ELR (cell line): ENCODE results near the gene CHN1.

Source experiments
- DNase-seq: peaks from one replicate; pipeline ENCODE4 v3.0.0-alpha.2; 2015; ENCODE audit warnings: low read depth

The CHN1 gene, protein sequence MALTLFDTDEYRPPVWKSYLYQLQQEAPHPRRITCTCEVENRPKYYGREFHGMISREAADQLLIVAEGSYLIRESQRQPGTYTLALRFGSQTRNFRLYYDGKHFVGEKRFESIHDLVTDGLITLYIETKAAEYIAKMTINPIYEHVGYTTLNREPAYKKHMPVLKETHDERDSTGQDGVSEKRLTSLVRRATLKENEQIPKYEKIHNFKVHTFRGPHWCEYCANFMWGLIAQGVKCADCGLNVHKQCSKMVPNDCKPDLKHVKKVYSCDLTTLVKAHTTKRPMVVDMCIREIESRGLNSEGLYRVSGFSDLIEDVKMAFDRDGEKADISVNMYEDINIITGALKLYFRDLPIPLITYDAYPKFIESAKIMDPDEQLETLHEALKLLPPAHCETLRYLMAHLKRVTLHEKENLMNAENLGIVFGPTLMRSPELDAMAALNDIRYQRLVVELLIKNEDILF

DNA sequence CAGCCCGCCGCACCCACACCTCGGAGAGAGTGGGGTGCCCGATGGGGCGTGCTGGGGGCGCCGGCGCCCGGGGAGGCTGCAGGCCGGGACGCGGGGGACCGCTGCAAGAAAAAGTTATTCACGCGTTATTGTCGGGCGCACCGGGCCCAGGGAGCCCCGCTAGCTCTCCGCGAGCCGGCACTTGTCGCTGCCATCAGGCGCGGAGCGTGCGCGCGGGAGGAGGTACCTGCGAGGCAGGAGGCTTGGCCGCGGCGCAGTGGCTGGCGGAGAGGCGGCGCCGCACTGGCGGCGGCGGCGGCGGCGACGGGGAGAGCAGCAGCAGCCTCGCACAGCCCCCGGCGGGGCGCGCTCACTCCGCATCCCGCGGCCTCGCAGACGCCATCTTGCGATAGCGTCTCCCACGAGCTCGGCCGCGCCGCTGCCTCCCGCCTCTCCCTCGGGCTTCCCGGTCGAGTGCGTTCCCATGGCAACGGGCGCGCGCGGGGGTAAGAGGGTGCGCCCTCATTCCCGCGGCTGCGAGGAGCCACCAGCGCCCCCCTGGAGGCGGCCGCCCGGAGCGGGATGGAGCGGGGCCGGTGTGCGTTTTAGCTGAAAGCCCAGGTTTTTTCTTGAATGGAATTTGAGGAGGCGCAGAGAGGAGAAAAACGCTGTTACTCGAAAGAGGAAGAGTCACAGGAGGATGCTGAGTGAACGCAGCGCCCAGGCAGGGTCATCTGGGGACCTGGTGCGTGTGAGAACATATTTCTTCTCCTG, at the start of gene CHN1:
Gene CHN1 (minus strand): TSS at position 402 of the 753 bp plus-strand sequence. CDS start 469 bp downstream, outside the sequence.
- peak; percentile 88 for DNase-seq

DNA sequence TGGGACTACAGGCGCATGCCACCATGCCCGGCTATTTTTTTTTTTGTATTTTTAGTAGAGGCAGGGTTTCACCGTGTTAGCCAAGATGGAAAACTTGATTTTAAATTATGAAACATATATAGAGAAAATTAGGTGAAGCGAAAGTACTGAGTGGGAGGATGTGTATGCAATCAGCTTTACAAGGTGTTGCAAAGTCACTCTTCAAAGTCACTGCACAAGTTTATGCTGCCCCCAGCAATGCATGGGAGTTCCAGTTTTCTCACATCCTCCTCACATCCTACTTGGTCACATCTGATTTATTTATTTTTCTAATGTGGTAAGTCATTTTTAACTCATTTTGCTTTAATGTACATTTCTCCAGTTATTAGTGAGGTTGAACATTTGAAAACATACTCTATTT, 49.2 kb upstream of the CHN1 start:
- no peak for DNase-seq

DNA sequence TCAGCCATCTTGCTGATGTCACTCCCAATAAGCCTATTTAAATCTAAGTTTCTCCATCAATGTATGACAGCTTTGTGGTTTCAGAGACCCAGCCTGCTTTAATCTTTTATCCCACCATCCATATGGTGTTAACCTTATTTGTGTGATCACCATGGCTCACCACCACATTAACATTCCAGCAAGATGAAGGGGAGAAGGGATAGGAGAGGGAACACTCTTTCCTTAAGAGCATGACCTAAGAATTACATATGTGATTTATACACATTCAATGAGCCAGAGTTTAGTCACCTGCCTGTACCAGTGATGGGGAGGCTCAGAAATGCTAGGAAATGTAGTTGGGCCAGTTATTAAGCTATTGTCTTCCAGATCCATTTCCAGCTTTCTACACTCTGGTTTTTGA, 44.5 kb upstream of the CHN1 start:
- peak; percentile 75 for DNase-seq

DNA sequence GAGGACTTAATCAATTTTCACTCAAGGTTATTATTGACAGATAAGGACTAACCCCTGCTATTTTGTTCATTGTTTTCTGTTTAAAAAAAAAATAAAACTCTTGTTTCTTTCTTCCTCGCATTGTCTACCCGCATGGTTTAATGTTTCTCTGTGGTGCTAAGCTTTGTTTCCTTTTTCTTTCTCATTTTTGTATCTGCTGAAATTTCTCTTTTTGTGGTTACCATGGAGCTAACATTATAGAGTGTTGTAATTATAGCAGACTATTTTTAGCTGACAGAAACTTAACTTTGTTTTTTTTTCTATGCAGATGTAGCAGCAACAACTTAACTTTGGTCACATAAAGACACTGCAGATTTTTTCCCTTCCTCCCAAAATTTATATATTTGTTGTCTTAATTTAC, 43.1 kb upstream of the CHN1 start:
- no peak for DNase-seq

DNA sequence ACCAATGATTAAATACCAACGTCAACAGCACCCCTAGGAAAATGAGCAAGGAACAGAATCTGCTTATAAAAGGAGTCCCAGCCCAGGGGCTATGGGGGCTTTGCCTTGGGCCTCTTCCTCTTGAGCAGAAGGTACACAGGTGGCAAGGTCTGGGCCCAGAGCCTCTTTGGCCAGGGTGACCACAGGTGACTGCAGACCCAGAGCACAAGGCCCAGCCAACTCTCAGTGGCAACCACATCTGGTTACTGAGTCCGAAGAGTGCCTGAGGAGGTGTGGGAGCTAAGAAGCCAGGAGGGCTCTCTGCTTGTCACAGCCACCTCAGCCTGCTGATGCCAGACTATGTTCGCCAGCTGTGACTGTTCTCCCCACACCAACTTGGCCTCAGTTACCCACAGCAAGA, 34.3 kb upstream of the CHN1 start:
- DNase-seq: no peak

DNA sequence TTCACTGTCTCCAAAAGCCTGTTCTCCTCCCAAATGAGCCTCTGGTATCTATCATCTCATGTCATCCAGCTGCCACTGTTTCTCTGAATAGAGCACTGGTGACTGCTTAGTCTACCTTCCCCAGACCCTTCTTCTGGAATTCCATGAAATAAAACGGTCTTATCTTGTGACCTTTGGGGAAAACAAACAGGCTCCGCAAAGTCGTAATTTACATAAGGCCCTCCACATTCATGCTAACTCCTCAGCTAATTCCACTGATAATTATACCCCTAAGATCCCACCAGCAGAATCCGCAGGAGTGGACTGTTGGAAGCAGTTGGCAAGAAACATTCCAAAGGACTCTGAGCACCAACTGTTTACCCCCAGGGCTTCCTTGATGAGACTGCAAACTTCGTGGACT, 33.9 kb upstream of the CHN1 start:
- no peak for DNase-seq

DNA sequence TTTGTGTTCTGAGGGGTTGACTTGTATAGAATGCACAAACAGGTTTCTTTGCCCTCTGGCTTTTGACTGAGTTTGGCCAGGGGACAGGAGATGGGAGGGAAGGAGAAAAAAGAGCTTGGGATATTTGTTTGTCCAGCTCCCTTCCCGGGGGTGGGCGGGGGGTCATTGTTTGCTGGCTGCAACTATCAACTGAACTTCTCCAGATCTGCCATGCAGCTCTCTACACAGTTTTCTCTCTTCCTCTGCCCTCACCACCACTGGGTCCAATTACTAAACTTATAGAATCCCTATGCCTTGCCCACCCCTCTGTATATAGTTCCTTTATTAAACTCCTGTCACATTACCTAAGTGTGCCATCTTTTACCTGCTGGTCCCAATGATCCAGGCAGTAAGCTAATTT, 32.8 kb upstream of the CHN1 start:
- no peak for DNase-seq

DNA sequence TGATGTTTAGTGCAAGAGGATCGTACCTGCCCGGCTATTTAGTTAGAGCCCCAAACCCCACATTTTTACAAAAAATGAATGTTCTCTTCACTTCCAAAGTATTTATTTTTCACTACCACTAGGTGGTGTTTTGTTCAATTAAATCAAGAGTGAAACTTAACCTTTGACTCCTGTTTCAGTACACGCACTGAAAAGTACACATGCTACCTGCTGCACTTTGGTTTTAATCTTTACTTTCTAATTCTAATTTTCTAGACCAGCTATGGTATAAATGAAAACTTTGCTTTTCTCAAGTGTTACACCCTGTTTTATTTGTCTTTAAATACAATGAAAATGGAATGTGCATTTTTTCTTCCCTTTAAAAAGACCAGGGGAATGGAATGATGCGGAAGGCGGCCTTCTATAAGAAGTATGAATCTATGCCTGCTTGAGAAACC, 31.4 kb upstream of the CHN1 start:
- DNase-seq: peak; percentile 68

DNA sequence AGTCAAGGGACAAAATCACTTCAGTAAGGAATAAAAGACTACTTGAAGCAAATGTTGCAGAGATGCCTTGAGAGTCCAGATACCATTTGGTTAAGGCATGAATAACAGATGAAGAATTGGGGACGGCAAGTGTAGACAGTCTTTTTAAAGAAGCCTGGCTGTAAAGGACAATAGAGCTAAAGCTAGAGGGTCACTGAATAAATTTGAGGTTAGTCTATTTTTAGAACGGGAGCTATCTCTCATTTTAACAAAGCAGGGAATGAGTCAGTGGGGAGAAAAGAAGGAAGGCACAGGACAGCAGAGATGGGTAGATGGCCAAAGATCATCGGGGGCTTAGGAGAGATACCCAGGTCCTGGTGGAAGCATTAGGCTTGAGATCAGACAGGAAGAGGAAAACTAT, 30.6 kb upstream of the CHN1 start:
- no peak for DNase-seq

DNA sequence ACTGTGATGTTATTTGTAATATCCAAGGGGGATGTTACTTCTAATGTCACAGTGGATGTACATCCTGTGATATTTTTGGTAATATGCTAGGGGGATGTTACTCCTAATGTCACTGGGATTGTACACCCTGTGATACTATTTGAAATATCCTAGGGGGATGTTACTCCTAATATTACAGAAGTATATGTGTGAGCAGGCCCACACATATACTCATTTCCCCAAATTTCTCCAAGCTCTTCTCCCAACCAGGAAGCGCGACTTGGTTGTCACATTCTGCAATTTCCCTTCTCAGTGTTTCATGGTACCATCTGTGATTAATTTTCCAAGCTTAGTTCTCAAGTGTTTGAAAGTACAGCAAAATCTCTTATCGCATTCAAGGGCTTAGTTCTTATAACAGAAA, 29.5 kb upstream of the CHN1 start:
- no peak for DNase-seq

DNA sequence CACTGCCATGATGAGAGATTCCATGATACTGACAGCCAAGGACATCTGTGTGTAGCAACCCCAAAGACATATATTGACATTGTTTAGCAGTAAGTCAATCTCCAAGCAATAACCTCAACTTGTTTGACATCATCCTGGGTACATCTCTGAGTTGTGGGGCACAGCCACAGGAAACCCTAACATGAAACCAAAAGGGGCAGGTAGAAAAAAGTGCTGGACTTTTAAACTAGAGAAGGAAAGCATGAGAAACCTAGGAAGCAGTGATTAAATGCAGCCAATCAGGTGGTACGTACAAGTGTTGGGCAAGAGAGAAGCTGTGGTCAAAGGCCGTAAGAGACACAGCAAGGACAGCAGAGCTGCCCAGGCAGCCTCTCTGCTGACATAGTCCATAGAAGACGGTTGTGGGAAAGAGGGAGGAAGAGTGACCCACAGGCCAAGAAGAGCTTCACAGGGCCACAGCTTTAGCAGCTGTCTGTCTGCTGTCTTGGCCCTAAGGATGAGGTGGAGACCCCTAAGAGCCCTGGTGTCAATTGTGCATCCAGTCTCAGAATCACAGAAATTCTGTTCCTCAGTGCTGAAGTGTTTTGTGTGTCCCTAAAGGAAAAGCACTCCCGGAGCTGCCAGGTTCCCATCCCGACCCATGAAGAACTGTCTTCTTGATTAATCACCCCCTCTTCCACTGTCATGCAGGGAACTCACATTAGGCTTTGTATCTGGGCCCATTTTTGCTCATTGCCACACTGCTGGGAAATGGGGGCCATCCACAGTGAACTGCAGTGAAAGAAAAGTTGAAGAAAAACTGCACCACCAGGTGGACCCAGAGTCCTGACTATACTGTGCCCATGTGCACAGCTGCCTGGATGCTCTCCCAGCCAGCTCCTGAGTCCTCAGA, 25.4 kb upstream of the CHN1 start:
- peak; percentile 67 for DNase-seq

DNA sequence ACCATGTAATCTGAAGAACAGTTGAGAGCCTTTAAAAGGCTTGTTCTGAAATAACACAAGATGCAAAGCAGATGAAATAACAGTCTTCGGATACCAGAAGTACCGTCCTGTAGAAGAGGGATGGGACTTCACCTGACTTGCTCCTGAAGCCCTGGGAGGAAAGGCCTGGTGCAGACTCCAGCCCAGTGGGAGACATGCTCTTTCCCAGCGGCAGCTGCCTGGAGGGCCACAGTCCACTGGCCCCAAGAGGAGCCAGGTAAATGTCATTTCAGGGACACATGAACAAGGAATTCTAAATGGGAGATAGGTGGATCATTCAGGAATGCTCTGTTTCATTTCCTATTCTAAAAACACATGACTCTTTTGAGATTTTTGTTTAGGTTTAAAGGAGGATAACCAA, 22.6 kb upstream of the CHN1 start:
- DNase-seq: no peak

DNA sequence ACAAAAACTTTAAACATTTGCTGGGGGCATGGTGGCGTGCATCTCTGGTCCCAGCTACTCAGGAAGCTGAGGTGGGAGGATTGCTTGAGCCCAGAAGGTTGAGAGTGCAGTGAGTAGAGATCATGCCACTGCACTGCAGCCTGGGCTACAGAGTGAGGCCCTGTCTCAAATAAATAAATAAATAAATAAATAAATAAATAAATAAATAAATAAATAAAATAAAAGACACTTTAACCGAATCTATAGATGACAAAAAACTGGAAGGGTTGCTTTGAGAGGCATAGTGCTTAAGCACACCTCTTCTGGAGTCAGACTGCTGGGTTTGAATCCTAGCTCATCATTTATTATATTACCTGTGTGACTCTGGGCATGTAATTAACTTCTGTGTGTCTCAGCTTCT, 21.2 kb upstream of the CHN1 start:
- no peak for DNase-seq

DNA sequence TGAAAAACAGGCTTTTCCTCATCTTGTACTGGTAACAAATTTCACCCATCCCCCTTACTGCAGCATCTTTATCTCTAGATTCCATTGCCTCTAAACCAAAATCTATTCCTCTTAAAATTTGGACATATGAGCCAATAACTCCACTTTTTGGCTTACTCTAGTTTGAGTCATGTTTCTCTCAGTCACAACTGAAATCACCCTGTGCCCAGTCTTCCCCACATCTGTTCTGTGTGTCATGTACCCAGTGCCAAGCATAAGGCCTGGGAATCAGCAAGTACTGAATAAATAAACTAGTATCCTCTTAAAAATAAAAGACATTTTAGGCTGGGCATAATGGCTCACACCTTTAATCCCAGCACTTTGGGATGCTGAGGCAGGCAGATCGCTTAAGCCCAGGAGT, 20.8 kb upstream of the CHN1 start:
- no peak for DNase-seq

DNA sequence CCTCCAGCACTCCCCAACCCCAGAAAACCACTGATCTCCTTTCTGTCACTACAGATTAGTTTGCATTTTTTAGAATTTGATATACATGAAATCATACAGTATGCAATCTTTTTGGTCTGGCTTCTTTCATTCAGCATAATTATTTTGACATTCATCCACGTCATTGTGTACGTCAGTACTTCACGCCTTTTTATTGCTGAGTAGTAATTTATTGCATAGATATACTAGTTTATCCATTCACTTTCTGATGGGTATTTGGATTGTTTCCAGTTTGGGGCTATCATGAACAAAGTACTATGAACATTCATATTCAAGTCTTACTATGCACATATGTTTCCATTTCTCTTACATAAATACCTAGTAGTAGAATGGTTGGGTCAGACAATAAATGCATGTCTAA, 20.1 kb upstream of the CHN1 start:
- no peak for DNase-seq

DNA sequence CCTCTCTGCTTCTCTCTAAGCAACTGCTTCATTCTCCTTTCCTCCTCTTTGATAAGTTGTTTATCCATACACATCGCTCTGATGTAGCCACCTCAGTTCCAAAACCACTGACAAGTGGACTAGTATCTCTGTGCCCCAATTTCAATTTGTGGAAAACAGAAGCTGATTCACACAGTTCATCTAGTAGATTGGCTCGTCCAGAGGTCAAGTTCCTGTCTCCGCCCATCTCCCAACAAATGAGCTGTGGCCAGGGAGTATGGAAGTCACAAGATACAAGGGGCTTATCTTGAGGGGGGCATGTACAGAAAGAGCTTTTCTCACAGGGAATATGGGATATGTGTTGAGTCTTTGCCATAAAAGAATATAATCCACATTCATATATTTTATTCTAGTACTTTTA, 17.7 kb upstream of the CHN1 start:
- DNase-seq: no peak

DNA sequence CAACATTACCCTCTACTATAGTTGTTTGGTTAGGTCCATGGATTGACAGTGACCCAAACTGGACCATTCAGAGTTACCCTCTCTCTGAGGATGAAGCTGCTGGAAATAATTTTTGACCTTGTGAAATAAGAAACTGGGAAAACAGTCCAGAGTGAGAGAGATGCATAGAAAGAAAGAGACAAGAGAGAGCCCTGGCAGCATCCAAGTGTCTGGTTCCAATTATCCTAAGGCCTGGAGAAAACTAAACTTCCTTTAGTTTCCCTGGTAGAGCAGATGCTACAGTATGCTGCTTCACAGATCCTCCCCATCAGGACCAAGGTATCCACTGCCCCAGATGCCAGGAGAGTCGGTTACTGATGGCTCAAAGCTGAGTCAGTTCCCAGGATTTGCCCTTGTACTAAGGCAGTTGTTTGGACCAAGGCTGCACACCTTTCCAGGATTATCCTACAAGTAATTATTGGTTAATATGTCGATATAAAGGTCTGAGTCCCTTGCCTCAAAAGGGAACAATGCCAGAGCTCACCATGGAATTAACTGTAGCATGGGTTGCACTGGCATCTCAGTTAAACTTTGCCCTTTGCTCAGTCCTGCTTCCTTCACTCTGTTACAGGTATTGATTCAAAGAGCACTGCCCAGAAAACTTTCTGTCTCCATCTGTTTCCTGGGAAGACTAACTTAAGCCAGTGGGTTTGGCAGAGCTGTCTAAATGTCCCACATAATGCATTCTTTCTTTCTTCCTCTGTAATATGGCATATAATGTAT, 14.6 kb upstream of the CHN1 start:
- DNase-seq: no peak

DNA sequence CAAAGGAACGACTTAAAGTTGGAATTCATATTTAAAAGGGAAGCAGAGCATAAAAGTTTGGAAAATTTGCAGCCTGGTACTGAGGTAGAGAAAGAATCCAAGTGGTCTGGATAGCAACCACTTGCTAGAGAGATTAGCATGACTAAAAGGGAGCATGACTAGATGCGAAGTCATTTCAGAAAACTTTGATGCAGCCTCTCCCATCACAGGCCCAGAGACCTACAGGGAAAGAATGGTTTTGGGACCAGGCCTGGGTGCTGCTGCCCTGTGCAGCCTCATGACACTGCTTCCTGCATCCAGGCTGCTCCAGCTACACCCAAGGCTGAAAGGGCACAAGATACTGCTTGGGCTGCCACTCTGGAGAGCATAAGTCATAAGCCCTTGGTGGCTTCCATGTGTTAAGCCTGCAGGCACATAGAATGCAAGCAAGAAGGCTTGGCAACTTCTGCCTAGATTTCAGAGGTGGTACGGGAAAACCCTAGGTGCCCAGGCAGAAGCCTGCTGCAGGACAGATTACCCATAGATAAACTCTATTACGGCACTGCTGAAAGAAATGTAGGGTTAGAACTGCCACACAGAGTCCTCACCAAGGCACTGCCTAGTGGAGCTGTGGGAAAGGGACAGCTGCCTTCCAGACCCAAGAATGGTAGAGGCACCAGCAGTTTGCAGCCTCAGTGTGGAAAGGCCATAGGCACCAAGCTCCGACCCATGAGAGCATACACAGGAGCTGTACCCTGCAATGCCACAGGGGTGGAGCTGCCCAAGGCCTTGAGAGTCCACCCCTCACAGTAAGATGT, 12.6 kb upstream of the CHN1 start:
- DNase-seq: peak; percentile 14

DNA sequence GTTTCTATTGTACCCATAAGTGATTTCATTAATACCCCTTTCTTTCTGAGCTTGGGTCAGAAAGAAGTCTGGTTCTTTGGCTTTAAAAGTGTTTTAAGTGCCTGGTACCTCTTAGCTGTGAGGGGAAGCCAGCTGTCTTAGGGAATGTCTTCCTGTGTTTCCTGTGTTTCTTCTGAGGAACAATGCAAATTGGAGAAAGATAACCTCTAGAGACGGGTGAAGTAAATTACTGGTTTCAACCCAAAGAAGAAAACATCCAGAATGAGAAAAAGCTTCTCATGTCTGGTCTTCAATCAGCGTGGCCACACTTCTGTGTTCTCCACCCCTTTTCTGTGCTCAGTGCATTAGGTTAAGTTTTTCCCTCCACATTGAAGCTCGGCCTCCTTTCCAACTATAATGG, 10.2 kb upstream of the CHN1 start:
- no peak for DNase-seq

DNA sequence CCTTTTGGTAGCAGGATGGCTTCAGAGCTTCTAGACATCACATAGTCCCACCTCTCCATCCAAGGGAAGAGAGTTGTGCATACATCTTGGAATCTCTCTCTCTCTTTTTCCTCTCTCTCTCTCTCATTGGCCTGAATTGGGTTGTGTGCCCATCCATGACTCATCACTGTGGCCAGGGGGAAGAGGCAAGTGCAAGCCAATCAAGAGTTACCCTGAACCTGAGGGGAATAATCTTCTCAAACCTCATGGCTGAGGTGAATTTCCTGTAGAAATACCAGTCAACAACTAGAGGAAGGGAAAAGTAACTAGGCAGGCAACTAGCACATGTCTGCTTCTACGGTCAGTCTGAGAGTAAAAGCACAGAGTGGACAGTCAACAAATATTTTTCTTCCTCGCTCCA, 7.3 kb upstream of the CHN1 start:
- peak; percentile 10 for DNase-seq

DNA sequence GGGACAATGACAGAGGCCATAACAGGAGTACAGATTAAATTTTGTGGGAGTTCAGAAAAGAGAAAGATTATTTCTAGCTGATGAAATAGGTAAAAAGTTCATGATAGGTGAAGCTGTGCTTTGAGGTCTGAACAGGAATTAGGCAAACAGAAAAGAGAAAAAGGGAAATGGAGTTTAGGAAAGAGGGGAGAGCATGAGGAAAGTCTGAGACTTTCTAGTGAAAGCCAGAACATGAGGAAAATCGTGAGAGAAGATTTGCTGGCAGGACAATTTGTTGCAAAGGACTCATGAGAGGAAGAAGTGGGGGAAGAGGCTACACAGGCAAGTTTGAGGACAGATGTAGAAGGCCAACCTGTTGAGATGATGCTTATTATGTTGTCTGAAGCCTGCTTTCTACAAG, 6.3 kb upstream of the CHN1 start:
- DNase-seq: no peak
